AG09309 (cell line): ENCODE measurements around the gene AK8.

Experiments used
- DNase-seq: peaks from one replicate; pipeline ENCODE4 v3.0.0-alpha.2; 2010; ENCODE audit warnings: low read depth
- H3K4me3 ChIP-seq: 2 replicates; pipeline ENCODE4 v1.5.1; 2011; ENCODE audit warnings: mild to moderate bottlenecking, low read depth, low read length, moderate library complexity; ENCODE audit not compliant: control insufficient read depth
- TF ChIP-seq, protein P1 (sequence below): IDR thresholded peaks from 2 replicates; pipeline ENCODE4 v1.5.1; 2011; ENCODE audit warnings: mild to moderate bottlenecking, low read depth, low read length, inconsistent platforms; ENCODE audit not compliant: insufficient read depth, control insufficient read depth; ENCODE audit errors: missing control alignments

AK8 gene

DNA sequence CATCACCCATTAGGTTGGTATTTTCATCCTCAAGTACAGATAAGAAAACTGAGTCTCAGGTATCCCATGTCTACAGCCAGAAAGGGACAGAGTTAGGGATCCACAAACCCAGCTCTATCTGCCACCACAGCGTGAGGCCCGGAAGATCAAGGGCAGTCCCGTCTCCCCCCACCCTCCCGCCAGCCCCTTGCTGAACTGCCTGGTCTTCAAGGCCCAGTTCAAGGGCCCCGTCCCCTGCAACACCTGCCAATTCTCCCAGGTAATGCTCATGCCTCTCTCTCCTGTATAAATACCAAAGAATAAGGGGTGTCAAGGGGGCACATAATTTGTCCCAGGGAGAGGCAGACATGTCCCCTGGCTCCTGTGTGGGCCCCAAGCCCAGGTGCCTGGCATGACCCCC is 50.7 kb downstream of the AK8 start:
- DNase-seq = no peak
- no peak overlapping the region for H3K4me3 ChIP-seq
- TF ChIP-seq, protein P1, sequence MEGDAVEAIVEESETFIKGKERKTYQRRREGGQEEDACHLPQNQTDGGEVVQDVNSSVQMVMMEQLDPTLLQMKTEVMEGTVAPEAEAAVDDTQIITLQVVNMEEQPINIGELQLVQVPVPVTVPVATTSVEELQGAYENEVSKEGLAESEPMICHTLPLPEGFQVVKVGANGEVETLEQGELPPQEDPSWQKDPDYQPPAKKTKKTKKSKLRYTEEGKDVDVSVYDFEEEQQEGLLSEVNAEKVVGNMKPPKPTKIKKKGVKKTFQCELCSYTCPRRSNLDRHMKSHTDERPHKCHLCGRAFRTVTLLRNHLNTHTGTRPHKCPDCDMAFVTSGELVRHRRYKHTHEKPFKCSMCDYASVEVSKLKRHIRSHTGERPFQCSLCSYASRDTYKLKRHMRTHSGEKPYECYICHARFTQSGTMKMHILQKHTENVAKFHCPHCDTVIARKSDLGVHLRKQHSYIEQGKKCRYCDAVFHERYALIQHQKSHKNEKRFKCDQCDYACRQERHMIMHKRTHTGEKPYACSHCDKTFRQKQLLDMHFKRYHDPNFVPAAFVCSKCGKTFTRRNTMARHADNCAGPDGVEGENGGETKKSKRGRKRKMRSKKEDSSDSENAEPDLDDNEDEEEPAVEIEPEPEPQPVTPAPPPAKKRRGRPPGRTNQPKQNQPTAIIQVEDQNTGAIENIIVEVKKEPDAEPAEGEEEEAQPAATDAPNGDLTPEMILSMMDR = no peak

DNA sequence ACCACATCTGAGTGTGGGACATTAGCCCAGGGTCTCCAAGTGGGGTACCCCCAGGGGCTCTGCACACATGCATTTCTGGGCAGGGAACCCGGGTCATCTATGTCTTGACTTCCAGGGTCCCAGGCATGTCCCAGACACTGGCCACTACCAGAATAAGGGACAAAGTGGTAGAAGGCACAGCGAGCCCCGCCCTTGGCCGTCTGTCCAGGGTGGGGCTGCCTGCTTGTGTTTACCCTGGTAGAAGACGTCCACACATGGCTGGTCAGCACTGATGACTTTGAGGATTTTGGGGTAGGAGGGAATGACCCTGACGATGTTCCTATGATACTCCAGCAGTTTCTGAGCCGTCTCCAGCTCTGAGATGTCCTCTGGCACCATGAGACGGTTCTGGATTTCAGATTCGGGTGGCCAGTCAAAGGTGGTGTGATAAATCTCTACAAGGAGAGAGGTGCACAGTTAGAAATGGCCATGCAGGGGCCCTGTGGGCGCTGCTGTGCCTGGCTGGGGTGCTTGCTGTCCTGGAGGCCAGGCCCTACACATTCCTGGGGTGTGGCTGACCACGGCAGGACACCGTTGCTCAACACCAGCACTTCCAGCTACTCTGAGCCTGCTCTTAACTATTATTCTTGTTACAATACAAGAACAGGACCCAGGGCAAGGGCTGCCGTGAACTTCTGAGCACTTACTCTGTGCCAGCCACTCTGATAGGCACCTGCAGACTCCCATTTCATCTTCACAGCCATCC is 51.3 kb downstream of the AK8 start:
- no peak overlapping the region for H3K4me3 ChIP-seq
- DNase-seq = no peak
- TF ChIP-seq, protein P1 = no peak

DNA sequence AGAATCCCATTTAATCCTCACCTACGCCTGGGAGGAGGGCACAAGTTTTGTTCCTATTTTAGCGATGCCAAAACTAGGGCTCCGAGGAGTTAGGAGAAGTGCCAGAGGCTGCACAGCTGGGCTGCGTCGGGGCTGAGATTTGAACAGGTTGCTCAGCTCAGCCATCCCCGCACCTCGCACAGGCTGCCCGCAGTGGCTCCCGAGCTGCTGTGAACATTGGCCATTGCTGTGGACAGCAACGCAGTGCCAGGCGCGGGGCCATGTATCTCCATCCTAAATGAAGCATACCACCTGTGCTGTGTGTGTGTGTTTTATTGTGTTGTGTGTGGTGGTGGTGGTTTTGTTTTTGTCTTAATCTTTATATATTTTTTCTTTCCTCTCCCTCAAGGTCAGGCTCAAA is 52.0 kb downstream of the AK8 start:
- no peak for DNase-seq
- no peak overlapping the region for H3K4me3 ChIP-seq
- TF ChIP-seq, protein P1 = no peak

DNA sequence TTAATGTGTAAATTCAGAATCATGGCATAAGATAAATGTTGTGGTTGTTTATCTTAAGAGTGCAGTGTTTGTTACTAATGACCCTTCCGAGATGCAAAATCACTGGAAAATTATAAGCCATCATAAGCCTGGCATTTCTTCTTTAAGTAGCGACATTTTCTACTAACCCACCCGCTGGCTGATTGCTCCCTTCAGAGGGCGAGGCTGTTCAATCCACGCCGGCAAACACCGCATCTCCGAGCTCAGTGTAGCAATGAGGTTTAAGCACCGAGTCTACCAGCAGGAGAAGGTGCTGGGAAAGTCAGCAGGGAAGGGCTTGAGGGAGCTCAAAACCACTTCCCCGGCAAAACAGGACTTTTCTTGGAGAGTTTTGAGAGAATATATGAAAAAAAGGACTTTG is 52.7 kb downstream of the AK8 start:
- no peak overlapping the region for H3K4me3 ChIP-seq
- TF ChIP-seq, protein P1 = no peak
- DNase-seq = no peak

DNA sequence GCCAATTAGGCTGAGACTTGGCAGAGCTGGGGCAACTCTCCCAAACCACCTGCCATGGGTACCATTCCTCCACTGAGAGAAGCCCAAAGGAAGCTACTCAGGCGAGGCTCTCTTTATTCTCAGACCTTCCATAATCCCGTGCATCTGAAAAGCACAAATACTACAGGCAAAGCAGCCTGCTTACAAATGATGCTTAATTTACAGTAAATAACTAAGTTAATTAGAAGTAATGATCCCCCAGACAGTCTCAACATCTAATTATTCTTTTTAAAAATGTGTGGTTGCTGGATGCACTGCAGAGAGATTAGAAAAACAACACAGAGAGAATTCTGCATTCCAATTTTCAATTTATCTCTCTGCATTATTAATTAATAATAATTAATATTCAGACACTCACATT is 53.1 kb downstream of the AK8 start:
- no peak for DNase-seq
- TF ChIP-seq, protein P1 = no peak
- H3K4me3 ChIP-seq = no peak overlapping the region

DNA sequence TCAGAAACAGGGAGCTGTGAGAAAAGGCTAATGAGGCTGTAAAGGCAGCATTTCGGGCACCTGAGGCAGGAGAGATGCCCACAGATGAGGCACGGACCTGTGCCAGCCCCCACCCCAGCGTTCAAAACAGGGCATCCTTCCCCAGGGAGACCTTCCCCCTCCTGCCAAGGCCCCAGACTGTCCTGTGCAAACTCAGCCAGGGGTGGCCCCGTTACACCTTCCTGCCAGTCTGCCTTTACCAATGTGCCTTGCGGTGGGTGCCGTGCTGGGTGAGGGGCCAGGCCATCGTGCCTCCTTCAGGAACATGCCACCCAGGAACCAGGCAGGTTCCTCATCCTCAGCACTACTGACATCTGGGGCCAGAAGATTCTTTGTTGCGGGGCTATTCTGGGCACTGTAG is 53.9 kb downstream of the AK8 start:
- no peak for DNase-seq
- TF ChIP-seq, protein P1 = no peak
- no peak overlapping the region for H3K4me3 ChIP-seq
